Activated CD4-positive, alpha-beta T cell treated with anti-CD3 and anti-CD28 coated beads, Interleukin-10, Interleukin-2, amounts not matched to agents 100 ng/mL and 50 ng/mL, durations not matched to agents 16 hours and 8 hours (primary cell): ENCODE measurements around the gene MYO6.
"Not testable (repeated sequence)": the region's sequence is repeated elsewhere in the genome, so short reads cannot be mapped to it uniquely, and the experiment has no call there.

Experiments
- DNase-seq: peaks from one replicate; pipeline ENCODE4 v3.0.0-alpha.2; 2020

The MYO6 gene

DNA sequence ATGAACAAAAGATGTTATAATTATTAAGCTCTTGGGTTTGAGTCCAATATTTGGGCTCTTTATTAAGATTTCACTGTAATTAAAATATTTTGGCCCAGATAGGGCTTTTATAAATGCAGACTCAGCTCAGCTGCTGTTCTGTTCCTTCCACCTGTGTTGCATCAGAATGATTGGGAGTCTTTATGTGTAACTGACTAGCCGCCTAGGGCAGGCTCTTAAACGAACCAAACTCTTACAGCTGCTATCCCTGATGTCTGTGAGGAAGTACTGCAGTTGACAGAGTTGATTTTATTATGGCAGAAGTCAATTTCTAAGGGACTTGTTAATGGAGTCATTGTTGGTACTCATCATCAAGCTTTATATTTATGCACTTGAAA, 144.7 kb downstream of the MYO6 start:
- DNase-seq: no peak

DNA sequence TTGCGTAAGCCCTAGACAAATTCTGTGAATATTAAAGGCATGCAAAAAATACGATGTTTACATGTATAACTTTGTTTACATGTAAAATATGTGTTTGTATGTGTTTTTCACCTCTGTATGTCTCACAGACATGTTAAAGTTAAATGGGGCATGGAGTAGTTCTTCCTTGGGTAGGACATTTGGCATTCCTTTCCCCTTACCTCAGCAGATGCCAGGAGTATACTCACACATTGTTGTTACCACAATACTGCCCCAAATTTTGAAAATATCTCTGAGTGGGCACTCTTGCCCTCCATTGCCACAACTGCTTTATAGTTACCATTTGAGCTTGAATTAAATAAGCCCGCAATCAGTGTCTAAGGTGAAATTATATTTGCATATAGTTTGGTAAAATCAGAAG, 147.5 kb downstream of the MYO6 start:
- DNase-seq: no peak

GRCh38 chr6:75900216-75900615, 151.2 kb downstream of the MYO6 start:
- not testable (repeated sequence) for DNase-seq

GRCh38 chr6:75905129-75905528, 156.1 kb downstream of the MYO6 start:
- not testable (repeated sequence) for DNase-seq

- DNase-seq: no peak
Measured at GRCh38 chr6:75906871-75907270, 157.8 kb downstream of the MYO6 start.

GRCh38 chr6:75907444-75907843, 158.4 kb downstream of the MYO6 start:
- DNase-seq: no peak

DNA sequence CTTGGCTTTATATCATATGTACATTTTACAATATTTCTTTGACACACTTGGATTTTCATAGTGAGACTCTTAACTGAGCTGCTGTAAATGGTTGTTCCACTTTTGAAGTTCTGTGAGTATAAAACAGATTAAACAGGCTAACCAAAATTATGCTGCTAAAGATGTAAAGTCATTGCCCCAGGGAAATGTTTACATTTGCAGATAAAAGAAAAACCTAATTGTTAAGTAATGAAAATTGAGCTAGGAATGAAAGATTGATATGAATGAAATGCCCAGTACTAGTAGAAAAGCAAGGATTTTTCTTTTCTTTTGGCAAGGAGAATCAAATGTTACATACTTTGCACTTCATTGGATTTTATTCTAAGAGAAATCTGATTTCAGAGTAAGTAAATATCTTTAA, 164.0 kb downstream of the MYO6 start:
- DNase-seq: no peak

- no peak for DNase-seq
Measured at GRCh38 chr6:75922226-75922625, 173.2 kb downstream of the MYO6 start.

DNA sequence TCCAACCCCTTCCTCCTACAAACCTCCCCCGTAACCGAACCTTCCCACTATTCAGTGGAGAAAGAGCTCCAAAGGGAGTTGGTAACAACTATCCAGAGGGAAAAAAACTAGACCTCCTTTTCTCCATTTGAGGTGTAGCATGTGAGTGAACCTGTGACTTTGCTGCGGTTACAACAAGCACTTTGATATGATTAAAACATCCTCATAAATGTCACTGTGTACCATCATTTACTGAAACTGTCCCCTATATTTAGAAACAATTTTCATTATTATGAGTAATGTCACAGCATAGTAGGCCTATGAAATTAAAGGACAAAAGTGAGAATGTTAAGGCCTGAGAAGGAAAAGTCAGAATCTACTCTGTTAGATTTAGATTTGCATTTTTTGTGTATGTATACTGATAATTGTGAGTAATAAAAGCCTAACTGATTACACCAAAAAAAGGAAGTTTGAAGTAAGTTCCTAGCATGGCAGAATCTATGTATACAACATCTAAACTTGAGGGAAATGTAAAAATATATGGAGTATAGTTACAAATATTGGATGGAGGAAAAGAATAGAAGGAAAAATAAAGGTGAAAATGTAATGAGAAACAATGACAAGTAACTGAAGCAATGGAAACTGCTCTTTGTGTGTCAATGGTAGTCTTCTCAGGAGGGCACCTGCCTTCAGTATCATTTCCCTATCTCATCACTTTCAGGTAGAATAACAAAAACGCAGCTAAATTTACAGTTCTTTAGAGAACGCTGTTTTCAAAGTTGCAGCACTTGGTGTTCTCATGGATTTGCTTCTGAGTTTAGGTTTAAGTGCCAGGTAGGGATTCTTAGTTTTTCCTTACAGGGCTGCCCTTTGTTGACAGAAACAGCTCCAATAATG, 177.5 kb downstream of the MYO6 start:
- no peak for DNase-seq

DNA sequence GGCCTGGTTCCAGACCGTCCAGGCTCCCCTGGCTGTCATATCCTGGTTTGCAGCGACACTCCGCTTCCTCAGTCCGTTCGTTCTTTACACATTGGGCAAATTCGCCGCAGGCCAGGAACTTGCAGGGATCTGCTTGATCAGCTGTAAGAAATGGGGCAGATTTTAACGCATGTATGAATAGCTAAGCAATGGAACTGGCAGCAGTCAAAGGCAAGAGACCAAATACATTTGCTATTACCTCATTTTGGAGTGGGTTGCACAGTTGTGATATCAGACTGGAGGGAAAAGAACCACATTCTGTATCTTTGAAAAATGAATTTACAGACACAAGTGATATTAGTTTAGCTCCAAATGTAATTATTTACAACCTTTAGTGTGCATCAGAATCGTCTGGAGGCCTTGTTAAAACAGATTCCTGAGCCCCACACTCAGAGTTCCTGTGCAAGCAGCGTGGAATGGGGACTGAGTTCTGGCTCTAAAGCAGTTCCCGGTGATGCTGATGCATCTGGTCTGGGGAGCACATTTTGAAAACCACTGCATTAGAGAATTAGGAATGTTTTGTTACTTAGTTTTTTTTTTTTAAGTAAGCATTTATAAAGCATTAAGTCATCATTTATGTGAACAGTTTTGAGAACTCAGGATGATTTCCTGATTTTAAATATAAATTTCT, 182.1 kb downstream of the MYO6 start:
- DNase-seq: no peak

DNA sequence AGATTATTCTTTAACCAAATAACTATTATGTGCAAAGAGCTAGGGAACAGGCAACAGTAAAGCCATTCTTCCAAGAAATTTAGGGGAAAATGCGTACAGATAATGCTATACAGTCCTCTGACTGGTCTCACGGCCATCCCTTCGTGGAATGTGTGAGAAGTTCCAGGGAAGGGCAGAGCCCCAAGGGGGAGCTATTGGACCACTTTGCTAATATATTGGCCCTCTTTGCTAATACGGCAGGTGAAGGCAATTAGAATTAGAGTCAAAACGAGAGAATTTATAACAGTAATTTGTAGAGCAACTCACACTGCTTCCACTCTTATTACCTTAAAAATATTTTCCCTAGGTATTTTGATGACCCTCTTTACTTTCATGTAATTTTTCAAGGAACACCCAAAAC, 183.0 kb downstream of the MYO6 start:
- no peak for DNase-seq

GRCh38 chr6:75933387-75933975, 184.4 kb downstream of the MYO6 start:
- no peak for DNase-seq

DNA sequence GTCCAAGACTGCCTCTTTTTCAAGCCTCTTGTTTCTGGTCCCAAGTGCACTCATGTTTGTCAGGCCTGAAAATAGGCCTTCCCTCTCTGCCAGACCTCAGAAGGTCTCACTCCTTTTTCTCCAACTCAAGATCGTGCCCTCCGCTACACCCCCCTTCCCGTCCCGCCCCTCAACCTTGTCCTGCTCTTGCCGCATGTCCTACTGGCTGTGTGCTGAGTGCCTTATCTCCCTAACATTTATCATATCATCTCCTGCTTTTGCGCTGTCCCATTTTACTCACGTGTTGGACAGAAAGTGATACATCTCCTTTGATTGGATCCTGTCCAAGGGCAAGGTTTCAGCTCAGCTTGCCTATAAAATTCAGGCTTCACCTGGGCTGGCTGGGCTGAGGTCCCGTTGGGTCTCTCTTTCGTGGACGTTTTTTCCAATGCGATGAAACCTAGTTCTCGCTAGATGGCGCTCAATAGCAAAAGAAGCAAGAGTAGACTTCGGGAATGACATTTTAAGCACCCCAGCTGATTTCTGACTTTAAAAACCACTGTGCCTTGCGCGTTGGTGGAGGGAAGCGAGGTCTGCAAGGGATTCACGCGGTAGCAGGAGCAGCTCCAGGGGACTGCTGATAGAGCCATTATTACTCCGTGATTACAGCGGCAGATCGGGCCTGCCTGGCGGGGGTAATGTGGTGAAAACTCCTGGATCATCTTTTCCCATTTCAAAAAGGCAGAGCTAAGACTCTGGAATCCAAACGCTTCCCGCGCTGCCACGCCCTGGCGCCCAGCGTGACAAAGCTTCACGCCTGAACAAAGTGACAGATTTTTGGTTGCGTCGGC, 185.8 kb downstream of the MYO6 start:
- DNase-seq: peak; percentile 61

- no peak for DNase-seq
Measured at GRCh38 chr6:75935473-75935793, 186.4 kb downstream of the MYO6 start.

GRCh38 chr6:75936682-75937081, 187.6 kb downstream of the MYO6 start:
- DNase-seq: no peak

GRCh38 chr6:75937846-75938245, 188.8 kb downstream of the MYO6 start:
- DNase-seq: no peak

GRCh38 chr6:75940564-75940963, 191.5 kb downstream of the MYO6 start:
- no peak for DNase-seq

- DNase-seq: no peak
Measured at GRCh38 chr6:75941509-75941908, 192.5 kb downstream of the MYO6 start.

GRCh38 chr6:75943381-75943780, 194.3 kb downstream of the MYO6 start:
- DNase-seq: no peak

GRCh38 chr6:75946146-75946831, 197.2 kb downstream of the MYO6 start:
- no peak for DNase-seq

DNA sequence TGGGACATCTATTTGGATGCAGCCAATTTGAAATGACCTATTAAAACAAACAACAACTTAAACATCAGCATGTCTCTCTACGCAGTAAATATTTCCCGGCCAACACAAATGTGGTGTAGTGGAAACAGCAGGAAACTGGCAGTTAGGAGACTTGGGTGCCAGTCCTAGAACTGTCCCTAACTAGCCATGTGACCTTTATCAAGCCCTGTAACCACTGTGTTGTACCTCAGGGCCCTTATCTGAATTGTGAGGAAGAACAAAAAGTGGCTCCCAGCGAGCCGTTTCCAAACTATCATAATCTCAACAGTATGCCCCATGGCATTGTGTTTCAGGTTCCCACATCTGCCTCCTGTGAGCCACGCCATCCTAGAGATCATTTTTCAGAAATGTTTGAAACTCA, 198.9 kb downstream of the MYO6 start:
- DNase-seq: no peak

GRCh38 chr6:75952128-75952527, 203.1 kb downstream of the MYO6 start:
- no peak for DNase-seq

DNA sequence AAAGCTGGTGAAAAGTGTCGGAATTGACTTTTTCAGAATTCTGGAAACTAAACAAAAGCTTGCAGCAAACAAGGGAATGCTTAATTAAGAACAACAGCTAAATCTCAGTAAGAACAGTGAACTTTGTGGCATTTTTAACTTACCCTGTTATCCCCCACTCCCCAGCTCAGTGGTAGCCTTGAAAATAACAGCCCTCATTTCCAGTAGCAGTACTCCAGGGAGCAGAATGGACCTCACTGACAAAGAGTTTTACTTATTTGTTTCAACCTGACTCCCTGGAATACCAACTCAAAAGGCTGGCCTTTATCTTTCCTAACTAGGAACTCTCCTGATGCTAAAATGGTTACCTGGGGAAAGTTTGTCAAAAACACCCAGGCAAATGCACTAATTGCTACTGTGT, 214.5 kb downstream of the MYO6 start:
- no peak for DNase-seq
